Endothelial cell of umbilical vein (primary cell): ENCODE data around the gene CCDC69. TPM values are rescaled to one million over a fixed set of nuclear protein-coding genes. Genes with fewer than 3 reads are reported as not detected.

Experiments used
- BruUV-seq: library from RNA; stranded (reverse); fragments of 400-500 nt; replicated peaks from 2 replicates; lab custom pipeline; 2021; lab: Mats Ljungman, UMichigan
- CTCF ChIA-PET: fragments of 300-600, 350-600 bp; sonication (Branson Sonifier 250); formaldehyde crosslinking; loops from one replicate; lab custom pipeline; 2021; ENCODE audit warnings: antibody characterized with exemption, inconsistent platforms; lab: Charles Lee
- POLR2A ChIA-PET: fragments of 300-600, 350-600 bp; sonication (Branson Sonifier 250); formaldehyde crosslinking; loops from one replicate; lab custom pipeline; 2021; ENCODE audit warnings: antibody characterized with exemption, inconsistent platforms; lab: Charles Lee
- DNase-seq: peaks from one replicate; pipeline ENCODE4 v3.0.0-alpha.2; 2011; ENCODE audit warnings: low read depth, low spot score
- FAIRE-seq: peaks from 2 replicates; lab custom pipeline; 2011; peaks lifted over from hg19 to GRCh38; lab: Jason Lieb, UNC
- H2AFZ ChIP-seq: 2 replicates; pipeline ENCODE4 v1.6.0; 2012; ENCODE audit warnings: low read depth, low read length, control low read depth, inconsistent platforms
- H3K27ac ChIP-seq: 2 replicates; pipeline ENCODE4 v1.5.1; 2011; ENCODE audit warnings: low read depth, mild to moderate bottlenecking, control low read depth, low read length, moderate library complexity; ENCODE audit not compliant: insufficient read depth
- H3K27me3 ChIP-seq, 2 experiments: 2 replicates each; pipeline versions ENCODE4 v1.6.0 to v1.6.1; 2011; ENCODE audit warnings: low read length in 2 of 2, mixed read lengths in 1 of 2; ENCODE audit not compliant: control insufficient read depth in 2 of 2, insufficient read depth in 2 of 2
- H3K36me3 ChIP-seq, 2 experiments: 2 replicates in 1 of 2; 3 replicates in 1 of 2; pipeline ENCODE4 v1.5.1; 2011; ENCODE audit warnings: low read length in 2 of 2, mild to moderate bottlenecking in 1 of 2, moderate library complexity in 1 of 2; ENCODE audit not compliant: control insufficient read depth in 2 of 2, insufficient read depth in 2 of 2; ENCODE audit errors: extremely low read depth in 1 of 2
- H3K4me1 ChIP-seq: 3 replicates; pipeline ENCODE4 v1.5.1; 2011; ENCODE audit warnings: mild to moderate bottlenecking, low read length; ENCODE audit not compliant: control insufficient read depth, insufficient read depth; ENCODE audit errors: extremely low read depth
- H3K4me2 ChIP-seq: 2 replicates; pipeline ENCODE4 v1.6.1; 2011; ENCODE audit warnings: low read length, control low read depth, mixed read lengths; ENCODE audit not compliant: insufficient read depth
- H3K4me3 ChIP-seq, 3 experiments: fragments of 200-600 bp in 1 of 3; sonication (generic), shearing (Covaris generic) in 1 of 3; replicated peaks in 1 of 3; 2 replicates each; pipeline ENCODE4 v1.5.1; 2011 to 2016; ENCODE audit warnings: control low read depth in 3 of 3, low read length in 3 of 3, mild to moderate bottlenecking in 2 of 3, inconsistent platforms in 1 of 3, low read depth in 1 of 3, moderate library complexity in 1 of 3; ENCODE audit not compliant: insufficient read depth in 1 of 3
- H3K79me2 ChIP-seq: 2 replicates; pipeline ENCODE4 v1.6.0; 2012; ENCODE audit warnings: low read length, inconsistent platforms; ENCODE audit not compliant: control insufficient read depth, insufficient read depth
- H3K9ac ChIP-seq: replicated peaks from 2 replicates; pipeline ENCODE3; 2011; ENCODE audit warnings: low read length, control low read depth; ENCODE audit not compliant: insufficient read depth; ENCODE audit errors: extremely low read depth
- H3K9me1 ChIP-seq: replicated peaks from 3 replicates; pipeline ENCODE4 v1.6.0; 2011; ENCODE audit warnings: mild to moderate bottlenecking, low read length; ENCODE audit not compliant: control insufficient read depth, insufficient read depth; ENCODE audit errors: extremely low read depth
- H3K9me3 ChIP-seq: replicated peaks from 2 replicates; pipeline ENCODE4 v1.5.1; 2012; ENCODE audit warnings: low read length, inconsistent platforms; ENCODE audit not compliant: control insufficient read depth, insufficient read depth
- H4K20me1 ChIP-seq: replicated peaks from 2 replicates; pipeline ENCODE3; 2011; ENCODE audit warnings: mild to moderate bottlenecking, low read length; ENCODE audit not compliant: control insufficient read depth, insufficient read depth; ENCODE audit errors: extremely low read depth
- EZH2 ChIP-seq: IDR thresholded peaks from 2 replicates; pipeline ENCODE4 v1.6.1; 2012; ENCODE audit warnings: borderline replicate concordance, low read depth, mild to moderate bottlenecking, moderate library complexity, low read length, inconsistent platforms; ENCODE audit not compliant: severe bottlenecking
- FOS ChIP-seq: IDR thresholded peaks from 2 replicates; pipeline ENCODE4 v1.6.1; 2011; ENCODE audit warnings: mild to moderate bottlenecking, low read length, moderate library complexity, borderline replicate concordance; ENCODE audit not compliant: insufficient read depth
- GATA2 ChIP-seq: IDR thresholded peaks from 2 replicates; pipeline ENCODE4 v1.7.0; 2011; ENCODE audit warnings: low read depth, mild to moderate bottlenecking, moderate library complexity, mixed read lengths, low read length; ENCODE audit not compliant: insufficient read length, insufficient read depth
- JUN ChIP-seq: IDR thresholded peaks from 2 replicates; pipeline ENCODE4 v1.6.1; 2011; ENCODE audit warnings: borderline replicate concordance, low read depth; ENCODE audit not compliant: insufficient read length, insufficient read depth
- MYC ChIP-seq: IDR thresholded peaks from one replicate; pipeline ENCODE4 v1.6.1; 2011; ENCODE audit warnings: mild to moderate bottlenecking, low read depth, low read length
- POLR2A ChIP-seq: IDR thresholded peaks from 2 replicates; pipeline ENCODE4 v1.6.1; 2012; ENCODE audit warnings: low read depth, mild to moderate bottlenecking, control low read depth, low read length
- POLR2AphosphoS5 ChIP-seq: IDR thresholded peaks from 2 replicates; pipeline ENCODE4 v1.6.1; 2012; ENCODE audit warnings: low read depth, mild to moderate bottlenecking, control low read depth, low read length, moderate library complexity; ENCODE audit not compliant: insufficient read depth
- dilution Hi-C: fragments of 300-500 bp; cut with MboI; formaldehyde crosslinking; loops from one replicate; pipeline ENCODE4 v1.15.0; 2019; ENCODE audit warnings: low sequenced_read_pairs; ENCODE audit not compliant: extremely low pct_ligation_motif_present
- intact Hi-C: fragments of 100-400 bp; cut with micrococcal nuclease; formaldehyde crosslinking; loops from one replicate; pipeline ENCODE4 v1.10.0; 2022
- polyA plus RNA-seq, 4 experiments: library from polyadenylated mRNA; depleted of rRNA in 3 of 4; stranded (reverse) in 3 of 4; unstranded in 1 of 4; fragments of >200 nt; gene quantifications; 2 replicates each; pipeline versions ENCODE4 v1.2.1 to v1.2.3, GENCODE V29; 2011 to 2012; ENCODE audit warnings: missing spikeins in 1 of 4
- total RNA-seq: library from RNA; stranded (reverse); gene quantifications from 2 replicates; pipeline ENCODE4 v1.2.3, GENCODE V29; 2021
- TF ChIP-seq, protein P1 (sequence below), 2 donors: IDR thresholded peaks; 1 replicate in 1 of 2; 2 replicates in 1 of 2; pipeline ENCODE4 v1.5.1; 2011; ENCODE audit warnings: low read length in 2 of 2, mild to moderate bottlenecking in 2 of 2, moderate library complexity in 2 of 2, control low read depth in 1 of 2, inconsistent platforms in 1 of 2, low read depth in 1 of 2; ENCODE audit not compliant: insufficient read depth in 1 of 2; ENCODE audit errors: extremely low read depth in 1 of 2
- TF ChIP-seq, protein P2 (sequence below): IDR thresholded peaks from 2 replicates; pipeline ENCODE4 v1.6.1; 2011; ENCODE audit not compliant: insufficient read depth, insufficient read length

Gene CCDC69
- total and polyA plus RNA-seq, 2 donors (not counting 3 experiments of a cell fraction or from before 2014, with no cell fraction given), result 4.1 to 4.5 TPM

DNA sequence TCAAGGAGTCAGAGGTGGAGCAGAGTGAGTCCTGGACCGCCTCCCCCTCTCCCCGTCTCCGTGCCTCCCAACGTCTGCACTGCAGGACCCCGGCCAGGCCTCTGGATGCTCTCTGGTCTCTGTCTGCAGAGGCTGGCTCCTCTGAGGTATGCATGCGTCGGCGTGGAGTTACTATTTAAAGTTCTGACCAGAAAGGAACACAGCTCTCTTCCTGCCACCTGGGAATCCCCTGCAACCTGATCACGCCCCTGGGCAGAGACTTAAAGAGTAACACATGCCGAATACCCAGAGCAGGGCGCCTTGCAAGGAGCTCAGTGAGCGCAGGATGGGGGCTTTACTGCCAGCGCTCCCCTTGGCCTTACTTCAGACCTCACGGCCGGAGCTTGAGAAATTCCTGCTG, 82.4 kb downstream of the CCDC69 start:
- peaks cover 20 to 53% of the 10 kb centered on the region in 2 experiments for H3K36me3 ChIP-seq
- H2AFZ ChIP-seq, result no peak overlapping the region
- no peaks in the 10 kb centered on the region for H3K9me1 ChIP-seq
- no peak overlapping the region for H3K4me3 ChIP-seq
- no peak for DNase-seq
- H3K9me3 ChIP-seq, result no peaks in the 10 kb centered on the region
- H3K4me1 ChIP-seq, result peaks cover 6% of the 10 kb centered on the region
- POLR2A ChIA-PET, result no interaction called here
- FAIRE-seq, result no peak
- H3K27ac ChIP-seq, result no peak overlapping the region
- no peak overlapping the region for H3K4me2 ChIP-seq
- H3K9ac ChIP-seq, result no peak overlapping the region
- peaks cover 2% of the 10 kb centered on the region for H4K20me1 ChIP-seq
- dilution Hi-C loops (no loop called here), intact Hi-C loops (no loop called here)
- TF ChIP-seq FOS (no peak), JUN (no peak), GATA2 (no peak), EZH2 (no peak)
- peaks cover 29% of the 10 kb centered on the region for H3K79me2 ChIP-seq
- no TSS peak for BruUV-seq
- H3K27me3 ChIP-seq, result no peaks in the 10 kb centered on the region
- CTCF ChIA-PET, result interaction anchor here (1.4 to 3.9 kb wide), 3 partner anchors 16 to 26 kb away, joined by 5 to 23 read pairs (median 7); no protein-coding TSS in a partner anchor

GRCh38 chr5:151140686-151141459, 83.0 kb downstream of the CCDC69 start:
- no peaks in the 10 kb centered on the region for H3K9me1 ChIP-seq
- no peak overlapping the region for H3K4me2 ChIP-seq
- ChIA-PET POLR2A (no interaction called here), CTCF (interaction anchor here (1.4 to 3.9 kb wide), 3 partner anchors 15 to 26 kb away, joined by 5 to 23 read pairs (median 7); no protein-coding TSS in a partner anchor)
- peaks cover under 1% of the 10 kb centered on the region for H3K4me1 ChIP-seq
- DNase-seq (no peak), FAIRE-seq (no peak)
- no TSS peak for BruUV-seq
- H3K27ac ChIP-seq, result no peak overlapping the region
- no peak overlapping the region for H3K9ac ChIP-seq
- dilution Hi-C loops (no loop called here), intact Hi-C loops (no loop called here)
- H2AFZ ChIP-seq, result no peak overlapping the region
- no peak overlapping the region for H3K4me3 ChIP-seq
- no peaks in the 10 kb centered on the region for H3K27me3 ChIP-seq
- H3K36me3 ChIP-seq, result peaks cover 20 to 59% of the 10 kb centered on the region in 2 experiments
- H4K20me1 ChIP-seq, result no peaks in the 10 kb centered on the region
- TF ChIP-seq, protein P1, sequence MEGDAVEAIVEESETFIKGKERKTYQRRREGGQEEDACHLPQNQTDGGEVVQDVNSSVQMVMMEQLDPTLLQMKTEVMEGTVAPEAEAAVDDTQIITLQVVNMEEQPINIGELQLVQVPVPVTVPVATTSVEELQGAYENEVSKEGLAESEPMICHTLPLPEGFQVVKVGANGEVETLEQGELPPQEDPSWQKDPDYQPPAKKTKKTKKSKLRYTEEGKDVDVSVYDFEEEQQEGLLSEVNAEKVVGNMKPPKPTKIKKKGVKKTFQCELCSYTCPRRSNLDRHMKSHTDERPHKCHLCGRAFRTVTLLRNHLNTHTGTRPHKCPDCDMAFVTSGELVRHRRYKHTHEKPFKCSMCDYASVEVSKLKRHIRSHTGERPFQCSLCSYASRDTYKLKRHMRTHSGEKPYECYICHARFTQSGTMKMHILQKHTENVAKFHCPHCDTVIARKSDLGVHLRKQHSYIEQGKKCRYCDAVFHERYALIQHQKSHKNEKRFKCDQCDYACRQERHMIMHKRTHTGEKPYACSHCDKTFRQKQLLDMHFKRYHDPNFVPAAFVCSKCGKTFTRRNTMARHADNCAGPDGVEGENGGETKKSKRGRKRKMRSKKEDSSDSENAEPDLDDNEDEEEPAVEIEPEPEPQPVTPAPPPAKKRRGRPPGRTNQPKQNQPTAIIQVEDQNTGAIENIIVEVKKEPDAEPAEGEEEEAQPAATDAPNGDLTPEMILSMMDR (IDR thresholded peaks at IDR 0.05; ENCODE audit: extremely low read depth in 1 of 2, insufficient read depth in 1 of 2, low read depth in 1 of 2, low read length in 2 of 2), result no peak
- TF ChIP-seq, protein P2, sequence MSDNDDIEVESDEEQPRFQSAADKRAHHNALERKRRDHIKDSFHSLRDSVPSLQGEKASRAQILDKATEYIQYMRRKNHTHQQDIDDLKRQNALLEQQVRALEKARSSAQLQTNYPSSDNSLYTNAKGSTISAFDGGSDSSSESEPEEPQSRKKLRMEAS, result no peak
- no peak for TF ChIP-seq EZH2
- TF ChIP-seq JUN, result no peak
- TF ChIP-seq GATA2, result no peak
- no peak for TF ChIP-seq FOS
- TF ChIP-seq POLR2A, result no peak
- no peak for TF ChIP-seq POLR2AphosphoS5
- no peak for TF ChIP-seq MYC
- no peaks in the 10 kb centered on the region for H3K9me3 ChIP-seq
- H3K79me2 ChIP-seq, result peaks cover 26% of the 10 kb centered on the region
